Mesothelial cell of epicardium (in vitro differentiated cells): ENCODE results near the gene MYO5B. TPM values are rescaled to one million over a fixed set of nuclear protein-coding genes. Genes with fewer than 3 reads are reported as not detected.

Experiments
- DNase-seq, 2 experiments: peaks; one replicate each; pipeline ENCODE4 v3.0.0; 2021; ENCODE audit warnings: low spot score in 2 of 2; ENCODE audit not compliant: unreplicated experiment in 2 of 2
- H3K27ac Mint-ChIP-seq: 2 replicates; pipeline ENCODE4 v1.8.0; 2021; ENCODE audit warnings: mixed read lengths
- H3K27me3 Mint-ChIP-seq: 2 replicates; pipeline ENCODE4 v1.8.0; 2021; ENCODE audit warnings: low read depth, mixed read lengths
- H3K36me3 Mint-ChIP-seq: 2 replicates; pipeline ENCODE4 v1.8.0; 2021; ENCODE audit warnings: mixed read lengths
- H3K4me1 Mint-ChIP-seq: 2 replicates; pipeline ENCODE4 v1.8.0; 2021; ENCODE audit warnings: mixed read lengths
- H3K4me3 Mint-ChIP-seq: 2 replicates; pipeline ENCODE4 v1.8.0; 2021; ENCODE audit warnings: mild to moderate bottlenecking, moderate library complexity, mixed read lengths
- H3K9me3 Mint-ChIP-seq: 2 replicates; pipeline ENCODE4 v1.8.0; 2021; ENCODE audit warnings: mixed read lengths
- CTCF ChIP-seq: fragments of 200-600 bp; sonication (generic); IDR thresholded peaks from one replicate; pipeline ENCODE4 v1.5.0; 2021; ENCODE audit warnings: antibody characterized with exemption; ENCODE audit not compliant: unreplicated experiment
- total RNA-seq: library from RNA; stranded (reverse); gene quantifications from 3 replicates; pipeline ENCODE4 v1.2.1, GENCODE V29; 2021

Gene MYO5B
- total RNA-seq, 1 donor from 2014 or later, result 15.1 TPM

GRCh38 chr18:50055488-50055887, 139.5 kb downstream of the MYO5B start:
- no peak for DNase-seq
- TF ChIP-seq CTCF, result no peak

DNA sequence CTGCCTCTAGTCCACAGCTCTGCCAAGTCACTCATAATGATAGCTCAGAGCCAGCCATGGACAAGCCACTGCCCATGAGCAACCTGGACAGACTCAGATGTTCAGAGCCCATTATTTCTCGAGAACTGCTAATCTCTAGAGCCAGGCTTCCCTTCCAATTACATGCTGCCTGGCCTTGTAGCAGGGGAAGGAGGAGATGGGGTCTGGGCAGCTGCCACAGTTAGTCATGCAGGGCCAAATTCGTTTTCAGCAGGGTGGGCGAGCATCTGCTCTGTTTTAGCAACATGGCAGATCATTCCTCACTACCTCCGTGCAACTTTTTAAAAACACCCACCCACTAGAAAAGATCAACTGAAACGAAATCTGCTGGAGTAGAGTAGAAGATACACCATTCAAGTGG, 141.8 kb downstream of the MYO5B start:
- no peak for DNase-seq
- H3K27me3 Mint-ChIP-seq, result no peaks in the 10 kb centered on the region
- peaks cover 3% of the 10 kb centered on the region for H3K9me3 Mint-ChIP-seq
- H3K36me3 Mint-ChIP-seq, result peaks cover 4% of the 10 kb centered on the region
- no peak overlapping the region for H3K27ac Mint-ChIP-seq
- no peaks in the 10 kb centered on the region for H3K4me1 Mint-ChIP-seq
- H3K4me3 Mint-ChIP-seq, result no peak overlapping the region
- TF ChIP-seq CTCF, result no peak

More at GRCh38 chr18:50055488-50055887, 139.5 kb downstream of the MYO5B start:
- Mint-ChIP-seq H3K36me3 (peaks cover 4% of the 10 kb centered on the region), H3K27me3 (no peaks in the 10 kb centered on the region), H3K4me1 (no peaks in the 10 kb centered on the region), H3K27ac (no peak overlapping the region), H3K4me3 (no peak overlapping the region), H3K9me3 (peaks cover 3% of the 10 kb centered on the region)

DNA sequence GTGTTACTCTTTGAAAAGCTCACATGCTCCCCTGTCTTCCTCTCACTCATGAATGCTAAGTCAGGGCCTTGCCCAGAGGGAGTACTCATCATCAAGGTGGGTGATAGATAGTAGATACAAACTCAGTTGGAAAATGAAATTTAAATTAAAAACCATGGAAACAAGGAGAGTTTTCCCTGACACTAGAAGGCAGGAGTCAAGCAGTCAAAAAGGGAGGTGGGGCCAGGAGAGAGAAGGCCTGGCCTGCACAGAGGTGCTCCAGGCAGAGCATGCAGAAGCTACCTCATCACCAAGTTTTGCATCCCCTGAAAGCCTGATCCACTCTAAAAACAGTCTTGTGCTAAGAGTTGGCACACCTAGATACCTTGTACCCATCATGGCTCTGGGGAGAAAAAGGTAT, 143.7 kb downstream of the MYO5B start:
- H3K27ac Mint-ChIP-seq, result no peak overlapping the region
- peaks cover 3% of the 10 kb centered on the region for H3K9me3 Mint-ChIP-seq
- H3K36me3 Mint-ChIP-seq, result peaks cover 4% of the 10 kb centered on the region
- no peak for DNase-seq
- no peaks in the 10 kb centered on the region for H3K4me1 Mint-ChIP-seq
- H3K27me3 Mint-ChIP-seq, result no peaks in the 10 kb centered on the region
- no peak for TF ChIP-seq CTCF
- H3K4me3 Mint-ChIP-seq, result no peak overlapping the region

- no peak for TF ChIP-seq CTCF
- DNase-seq, result no peak
- no peak overlapping the region for H3K27ac Mint-ChIP-seq
Measured at GRCh38 chr18:50045126-50045525, 149.8 kb downstream of the MYO5B start.

DNA sequence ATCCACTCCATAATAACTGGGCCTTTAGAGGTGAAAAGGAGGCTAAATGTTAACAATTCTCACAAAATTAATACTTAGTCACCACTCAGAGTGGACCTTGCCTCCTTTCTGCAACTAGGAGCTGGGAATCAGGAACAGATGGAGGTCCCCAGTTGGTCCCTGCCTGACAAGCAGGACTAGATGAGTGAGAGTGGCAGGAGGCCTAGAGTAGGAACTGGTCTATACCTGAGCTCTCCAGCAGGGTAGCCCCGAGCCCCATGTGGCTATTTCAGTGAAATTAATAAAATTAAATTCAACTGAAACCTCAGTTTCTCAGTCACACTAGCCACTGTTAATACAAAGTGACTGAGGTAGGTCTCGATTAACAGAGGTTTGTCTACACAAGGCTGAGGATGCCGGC, 150.5 kb downstream of the MYO5B start:
- Mint-ChIP-seq H3K27ac (no peak overlapping the region), H3K9me3 (peaks cover 4% of the 10 kb centered on the region), H3K4me1 (no peaks in the 10 kb centered on the region), H3K4me3 (no peak overlapping the region), H3K36me3 (no peaks in the 10 kb centered on the region), H3K27me3 (no peaks in the 10 kb centered on the region)
- DNase-seq, result no peak
- no peak for TF ChIP-seq CTCF

More at GRCh38 chr18:50045126-50045525, 149.8 kb downstream of the MYO5B start:
- Mint-ChIP-seq H3K9me3 (peaks cover 4% of the 10 kb centered on the region), H3K36me3 (no peaks in the 10 kb centered on the region), H3K4me1 (no peaks in the 10 kb centered on the region), H3K27me3 (no peaks in the 10 kb centered on the region), H3K4me3 (no peak overlapping the region)

DNA sequence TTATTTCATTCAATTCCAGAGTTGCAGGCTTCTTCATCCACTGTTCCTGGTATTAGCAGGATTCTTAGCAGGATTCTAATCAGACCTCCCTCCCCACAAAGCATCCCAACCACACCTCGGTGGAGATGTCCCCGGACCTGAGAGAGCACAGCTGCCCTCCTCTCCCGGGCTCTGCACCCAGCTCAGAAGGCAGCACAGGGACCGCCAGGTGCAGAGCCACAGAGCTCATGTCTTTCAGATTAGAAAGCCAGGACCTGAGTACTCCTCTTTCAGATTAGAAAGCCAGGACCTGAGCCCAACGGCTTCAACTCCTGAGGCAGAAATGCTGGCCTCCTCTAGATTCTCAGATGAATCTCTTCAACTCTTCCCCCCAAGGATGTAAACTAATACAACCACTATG, 152.3 kb downstream of the MYO5B start:
- no peak overlapping the region for H3K4me3 Mint-ChIP-seq
- TF ChIP-seq CTCF, result no peak

More for the DNA sequence above, 152.3 kb downstream of the MYO5B start:
- H3K9me3 Mint-ChIP-seq, result peaks cover 4% of the 10 kb centered on the region
- H3K27ac Mint-ChIP-seq, result no peak overlapping the region
- no peaks in the 10 kb centered on the region for H3K36me3 Mint-ChIP-seq
- DNase-seq, result no peak
- no peaks in the 10 kb centered on the region for H3K27me3 Mint-ChIP-seq
- no peaks in the 10 kb centered on the region for H3K4me1 Mint-ChIP-seq
